MM.1S (cell line): ENCODE data around the gene ST6GAL1.

Experiments used
- CTCF ChIP-seq: fragments of 300-600 bp; sonication (generic); IDR thresholded peaks from 2 replicates; pipeline ENCODE4 v1.5.1; 2016; ENCODE audit warnings: antibody characterized with exemption, low read length, mixed read lengths
- EZH2 ChIP-seq: fragments of 300-600 bp; sonication (generic); optimal IDR thresholded peaks from 2 replicates; pipeline ENCODE3; 2017; ENCODE audit warnings: low read depth, mild to moderate bottlenecking, antibody characterized with exemption, low read length, mixed read lengths

DNA sequence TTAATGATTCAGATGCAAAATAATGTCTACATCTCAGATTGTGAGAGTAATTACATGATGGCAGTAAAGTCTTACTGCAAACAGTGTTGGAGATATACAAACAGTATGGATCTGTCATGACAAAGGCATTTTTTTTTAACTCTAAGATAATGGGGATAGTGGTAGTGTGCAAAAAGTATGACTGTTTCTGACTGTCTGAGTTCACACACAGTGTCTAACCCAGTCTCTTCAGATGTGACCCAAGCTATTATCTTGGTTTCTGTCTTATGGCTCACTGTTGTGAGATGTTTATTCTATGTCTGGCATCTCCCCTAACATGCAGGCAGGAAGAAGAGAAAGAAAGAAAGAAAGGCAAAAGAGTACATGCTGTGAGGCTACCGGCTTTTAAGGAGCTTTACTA is 191.9 kb downstream of the ST6GAL1 start:
- no peak for TF ChIP-seq CTCF
- TF ChIP-seq EZH2 = no peak
